HepG2 (cell line): ENCODE data around the gene RGS11. TPM values are rescaled to one million over a fixed set of nuclear protein-coding genes. Genes with fewer than 3 reads are reported as not detected.

Experiments
- ATAC-seq: fragments of 200-7000 bp; cut with Tn5 transposase; 3 replicates; pipeline ENCODE4 v1.9.1; 2020; ENCODE audit warnings: mild to moderate bottlenecking, moderate library complexity
- BruUV-seq: library from RNA; stranded (reverse); fragments of 400-500 nt; replicated peaks from 2 replicates; lab custom pipeline; 2021; lab: Mats Ljungman, UMichigan
- CTCF ChIA-PET: fragments of 300-600 bp; formaldehyde crosslinking; extraction: SDS; loops from one replicate; lab custom pipeline; 2021; ENCODE audit warnings: low total read pairs, inconsistent platforms, low intra/inter-chr PET ratio; lab: Yijun Ruan, JAX
- POLR2A ChIA-PET: fragments of 350-600 bp; sonication (Branson Sonifier 250); formaldehyde crosslinking; loops from one replicate; lab custom pipeline; 2020; ENCODE audit warnings: antibody characterized with exemption, inconsistent platforms; lab: Yijun Ruan, JAX
- DNase-seq: peaks from one replicate; pipeline ENCODE4 v3.0.0-alpha.2; 2015; ENCODE audit warnings: low spot score
- FAIRE-seq: peaks from 3 replicates; lab custom pipeline; 2011; peaks lifted over from hg19 to GRCh38; lab: Jason Lieb, UNC
- H2AFZ ChIP-seq: one replicate; pipeline ENCODE4 v1.6.1; 2011; ENCODE audit warnings: low read length, inconsistent platforms
- H3K27ac ChIP-seq: fragments of 300-600 bp; 3 replicates; pipeline ENCODE4 v1.8.0; 2011; ENCODE audit warnings: mixed run types, mild to moderate bottlenecking, mixed read lengths, low read length, inconsistent platforms; ENCODE audit not compliant: insufficient read depth; ENCODE audit errors: extremely low read length
- H3K27me3 ChIP-seq, 2 experiments: fragments of 200-600 bp in 1 of 2; 2 replicates in 1 of 2; 3 replicates in 1 of 2; pipeline versions ENCODE4 v1.6.0 to v1.8.0; 2011; ENCODE audit warnings: low read length in 2 of 2, mild to moderate bottlenecking in 2 of 2, moderate library complexity in 2 of 2, inconsistent platforms in 1 of 2; ENCODE audit not compliant: insufficient read depth in 2 of 2, control insufficient read depth in 1 of 2
- H3K36me3 ChIP-seq, 2 experiments: fragments of 200-600 bp in 1 of 2; replicated peaks in 1 of 2; 2 replicates in 1 of 2; 3 replicates in 1 of 2; pipeline versions ENCODE4 v1.5.1 to v1.8.0; 2011; ENCODE audit warnings: low read length in 2 of 2, inconsistent platforms in 1 of 2; ENCODE audit not compliant: insufficient read depth in 2 of 2, control insufficient read depth in 1 of 2
- H3K4me1 ChIP-seq: 2 replicates; pipeline ENCODE4 v1.5.1; 2012; ENCODE audit warnings: low read length, inconsistent platforms; ENCODE audit not compliant: insufficient read depth
- H3K4me2 ChIP-seq: 2 replicates; pipeline ENCODE4 v1.6.0; 2011; ENCODE audit warnings: low read depth, low read length, inconsistent platforms
- H3K4me3 ChIP-seq, 3 experiments: fragments of 200-600 bp in 1 of 3; sonication (generic), shearing (Covaris generic) in 1 of 3; replicated peaks in 1 of 3; 2 replicates each; pipeline ENCODE4 v1.5.1; 2011 to 2016; ENCODE audit warnings: low read length in 3 of 3, inconsistent platforms in 2 of 3, low read depth in 2 of 3, mild to moderate bottlenecking in 2 of 3, control low read depth in 1 of 3, mixed read lengths in 1 of 3; ENCODE audit not compliant: insufficient read depth in 1 of 3
- H3K79me2 ChIP-seq: one replicate; pipeline ENCODE4 v1.6.1; 2011; ENCODE audit warnings: low read length, inconsistent platforms; ENCODE audit not compliant: insufficient read depth
- H3K9ac ChIP-seq: 2 replicates; pipeline ENCODE4 v1.6.0; 2011; ENCODE audit warnings: mild to moderate bottlenecking, low read depth, low read length, inconsistent platforms; ENCODE audit not compliant: insufficient read depth
- H3K9me3 ChIP-seq: 2 replicates; pipeline ENCODE4 v1.5.1; 2012; ENCODE audit warnings: mild to moderate bottlenecking, low read length
- H4K20me1 ChIP-seq: 2 replicates; pipeline ENCODE4 v1.6.0; 2011; ENCODE audit warnings: inconsistent platforms, mild to moderate bottlenecking, low read length, moderate library complexity; ENCODE audit not compliant: insufficient read depth
- BHLHE40 ChIP-seq: IDR thresholded peaks from 2 replicates; pipeline ENCODE4 v1.6.1; 2011; ENCODE audit warnings: low read length, improper control_type of control experiment
- HHEX ChIP-seq: IDR thresholded peaks from 2 replicates; pipeline ENCODE4 v1.6.1; 2016; ENCODE audit warnings: control low read depth
- HNF4G ChIP-seq, 2 experiments: sonication (generic) in 1 of 2; formaldehyde crosslinking in 1 of 2; IDR thresholded peaks; 2 replicates each; pipeline versions ENCODE4 v1.4.0 to v1.6.1; 2011 to 2020; ENCODE audit warnings: borderline replicate concordance in 2 of 2, low read depth in 2 of 2, mild to moderate bottlenecking in 2 of 2, low read length in 1 of 2, missing genetic modification reagents in 1 of 2, moderate library complexity in 1 of 2
- NFE2 ChIP-seq: sonication (generic); formaldehyde crosslinking; IDR thresholded peaks from 2 replicates; pipeline ENCODE4 v1.4.0; 2020; ENCODE audit warnings: missing genetic modification reagents
- STAG1 ChIP-seq: sonication (generic); formaldehyde crosslinking; IDR thresholded peaks from 2 replicates; pipeline ENCODE4 v1.4.0; 2020; ENCODE audit warnings: missing genetic modification reagents
- U2AF1 ChIP-seq: fragments of 200-400 bp; formaldehyde crosslinking; optimal IDR thresholded peaks from 2 replicates; pipeline ENCODE3; 2017; ENCODE audit warnings: mild to moderate bottlenecking, low read depth, low read length
- ZNF891 ChIP-seq: sonication (generic); formaldehyde crosslinking; IDR thresholded peaks from 2 replicates; pipeline ENCODE4 v1.5.0; 2020; ENCODE audit warnings: mild to moderate bottlenecking, missing genetic modification reagents
- WGBS: methylation state at CpG from one replicate; pipeline ENCODE4 v1.1.6; 2017; ENCODE audit warnings: low lambda C conversion rate; 5-methylcytosine and 5-hydroxymethylcytosine counted together
- in situ Hi-C: cut with HindIII; loops from 2 replicates; pipeline ENCODE4 v1.10.0; 2017; ENCODE audit warnings: low pct_unique_long_range_greater_than_20kb; ENCODE audit not compliant: extremely low pct_ligation_motif_present
- intact Hi-C: fragments of 100-400 bp; cut with micrococcal nuclease; formaldehyde crosslinking; loops from one replicate; pipeline ENCODE4 v1.10.0; 2022; ENCODE audit not compliant: unreplicated experiment
- polyA plus RNA-seq, 8 experiments: library from polyadenylated mRNA; depleted of rRNA in 3 of 8; stranded (reverse) in 7 of 8; unstranded in 1 of 8; fragments of >200 nt; fragmentation: Illumina TruSeq in 4 of 8; extraction: Trizol in 4 of 8; gene quantifications; 2 replicates each; pipeline versions ENCODE4 v1.2.1 to v1.2.3, GENCODE V29; 2011 to 2016; ENCODE audit warnings: low read depth in 4 of 8, missing spikeins in 1 of 8, mixed read lengths in 1 of 8; ENCODE audit not compliant: insufficient read depth in 1 of 8
- total RNA-seq, 5 experiments: library from RNA; depleted of rRNA; stranded (reverse); fragments of >200 nt; fragmentation: Illumina TruSeq; extraction: Trizol; gene quantifications; 2 replicates each; pipeline ENCODE4 v1.2.3, GENCODE V29; 2016; ENCODE audit warnings: low read depth in 1 of 5
- TF ChIP-seq, protein P1 (sequence below): sonication (generic); formaldehyde crosslinking; IDR thresholded peaks from 2 replicates; pipeline ENCODE4 v1.8.1; 2023; ENCODE audit warnings: mild to moderate bottlenecking, missing genetic modification reagents

Gene RGS11
- total and polyA plus RNA-seq, 2 of the 13 experiments (the other 11 are each of a cell fraction or from before 2014, with no cell fraction given), result 0.11 TPM; not detected in 1

DNA sequence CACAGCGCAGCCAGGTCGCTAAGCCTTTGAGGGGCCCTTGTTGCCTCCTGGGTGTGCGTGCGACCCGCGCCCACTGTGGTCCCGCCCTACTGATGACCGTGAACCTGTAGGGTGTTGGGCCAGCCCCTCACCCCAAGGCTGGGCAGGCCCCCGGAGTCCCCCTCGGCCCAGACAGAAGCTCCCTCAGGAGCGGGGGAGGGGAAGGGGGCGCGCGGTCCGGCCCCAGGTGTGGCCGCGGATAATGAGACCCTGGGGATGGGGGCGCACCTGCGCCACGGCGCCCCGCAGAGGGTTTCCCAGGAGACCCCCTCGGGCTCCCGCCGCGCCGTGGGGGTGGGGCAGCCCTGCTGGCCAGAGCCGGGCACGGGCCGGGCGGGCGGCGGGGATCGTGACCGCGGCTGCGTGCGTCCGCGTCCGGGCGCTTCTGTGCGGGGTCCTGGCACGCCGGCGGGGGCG lies 4.3 kb upstream of the RGS11 start:
- no peak overlapping the region for H3K27ac ChIP-seq
- H3K36me3 ChIP-seq, result no peaks in the 10 kb centered on the region
- H3K4me1 ChIP-seq, result peaks cover 18% of the 10 kb centered on the region
- BruUV-seq, result no TSS peak
- peak overlapping the region in 2 of 3 experiments; percentile 9 to 46; a peak in 2 of 6 replicates for H3K4me3 ChIP-seq
- H3K9me3 ChIP-seq, result no peaks in the 10 kb centered on the region
- no peak overlapping the region for H2AFZ ChIP-seq
- CTCF ChIA-PET, result no interaction called here
- intact Hi-C loops, result no loop called here
- H4K20me1 ChIP-seq, result no peaks in the 10 kb centered on the region
- 0 out of 2 replicates have a peak overlapping the region, but pooled peaks have one; percentile 32 for H3K4me2 ChIP-seq
- no CpG with 5 or more reads among the region's 47 CpGs for WGBS
- no peak for ATAC-seq
- peaks cover 9 to 54% of the 10 kb centered on the region in 2 experiments; a peak in 4 of 5 replicates for H3K27me3 ChIP-seq
- TF ChIP-seq NFE2 (CRISPR knock-in tag) (no peak), STAG1 (no peak), BHLHE40 (no peak), U2AF1 (no peak), HHEX (no peak), HNF4G (IDR thresholded peaks at IDR 0.05; ENCODE audit: borderline replicate concordance, low read depth, low read length) (no peak), HNF4G (CRISPR knock-in tag; IDR thresholded peaks at IDR 0.05; ENCODE audit: borderline replicate concordance, low read depth) (no peak), ZNF891 (CRISPR knock-in tag) (no peak)
- TF ChIP-seq, protein P1, sequence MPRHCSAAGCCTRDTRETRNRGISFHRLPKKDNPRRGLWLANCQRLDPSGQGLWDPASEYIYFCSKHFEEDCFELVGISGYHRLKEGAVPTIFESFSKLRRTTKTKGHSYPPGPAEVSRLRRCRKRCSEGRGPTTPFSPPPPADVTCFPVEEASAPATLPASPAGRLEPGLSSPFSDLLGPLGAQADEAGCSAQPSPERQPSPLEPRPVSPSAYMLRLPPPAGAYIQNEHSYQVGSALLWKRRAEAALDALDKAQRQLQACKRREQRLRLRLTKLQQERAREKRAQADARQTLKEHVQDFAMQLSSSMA (CRISPR knock-in tag), result no peak
- in situ Hi-C loops, result no loop called here
- no peak for DNase-seq
- H3K79me2 ChIP-seq, result no peaks in the 10 kb centered on the region
- no peak for FAIRE-seq
- no peak overlapping the region for H3K9ac ChIP-seq
- POLR2A ChIA-PET, result interaction anchor here (2.3 kb wide), 1 partner anchor 45 kb away, joined by 7 read pairs; the partner anchor contains the start of gene FAM234A
